ENCODE results near the gene CFAP77. TPM values are rescaled to one million over a fixed set of nuclear protein-coding genes. Genes with fewer than 3 reads are reported as not detected.

CFAP77 gene
- total RNA-seq, 1 donor from 2014 or later = 0.43 TPM

- H3K27ac Mint-ChIP-seq = no peak overlapping the region
- no peak overlapping the region for H3K4me3 Mint-ChIP-seq (ENCODE audit: low read depth)
- H3K9me3 Mint-ChIP-seq (ENCODE audit: low read depth) = no peaks in the 10 kb centered on the region
- no peaks in the 10 kb centered on the region for H3K36me3 Mint-ChIP-seq (ENCODE audit: insufficient read depth)
- no peaks in the 10 kb centered on the region for H3K4me1 Mint-ChIP-seq (ENCODE audit: low read depth)
- TF ChIP-seq CTCF (IDR thresholded peaks at IDR 0.05; ENCODE audit: unreplicated experiment) = no peak
- DNase-seq (ENCODE audit: low spot score, unreplicated experiment) = no peak
- peaks cover 7% of the 10 kb centered on the region for H3K27me3 Mint-ChIP-seq
Observed at GRCh38 chr9:132458432-132458831, 48.4 kb downstream of the CFAP77 start.

GRCh38 chr9:132459661-132460060 is 49.6 kb downstream of the CFAP77 start:
- Mint-ChIP-seq H3K4me1 (ENCODE audit: low read depth) (no peaks in the 10 kb centered on the region), H3K9me3 (ENCODE audit: low read depth) (no peaks in the 10 kb centered on the region), H3K27me3 (peaks cover 7% of the 10 kb centered on the region), H3K27ac (no peak overlapping the region), H3K4me3 (ENCODE audit: low read depth) (no peak overlapping the region), H3K36me3 (ENCODE audit: insufficient read depth) (no peaks in the 10 kb centered on the region)
- no peak for DNase-seq (ENCODE audit: low spot score, unreplicated experiment)
- TF ChIP-seq CTCF (IDR thresholded peaks at IDR 0.05; ENCODE audit: unreplicated experiment) = no peak

- Mint-ChIP-seq H3K36me3 (ENCODE audit: insufficient read depth) (no peaks in the 10 kb centered on the region), H3K4me3 (ENCODE audit: low read depth) (no peak overlapping the region), H3K27ac (no peak overlapping the region), H3K4me1 (ENCODE audit: low read depth) (no peaks in the 10 kb centered on the region), H3K9me3 (ENCODE audit: low read depth) (no peaks in the 10 kb centered on the region), H3K27me3 (peaks cover 7% of the 10 kb centered on the region)
- TF ChIP-seq CTCF (IDR thresholded peaks at IDR 0.05; ENCODE audit: unreplicated experiment) = no peak
- no peak for DNase-seq (ENCODE audit: low spot score, unreplicated experiment)
Observed at GRCh38 chr9:132460240-132460639, 50.2 kb downstream of the CFAP77 start.

- no peak overlapping the region for H3K27ac Mint-ChIP-seq
- no peaks in the 10 kb centered on the region for H3K36me3 Mint-ChIP-seq (ENCODE audit: insufficient read depth)
- no peaks in the 10 kb centered on the region for H3K9me3 Mint-ChIP-seq (ENCODE audit: low read depth)
- DNase-seq (ENCODE audit: low spot score, unreplicated experiment) = no peak
- no peak for TF ChIP-seq CTCF (IDR thresholded peaks at IDR 0.05; ENCODE audit: unreplicated experiment)
- no peaks in the 10 kb centered on the region for H3K4me1 Mint-ChIP-seq (ENCODE audit: low read depth)
- H3K27me3 Mint-ChIP-seq = peaks cover 7% of the 10 kb centered on the region
- no peak overlapping the region for H3K4me3 Mint-ChIP-seq (ENCODE audit: low read depth)
Observed at GRCh38 chr9:132461281-132461896, 51.4 kb downstream of the CFAP77 start.

- DNase-seq (ENCODE audit: low spot score, unreplicated experiment) = no peak
- H3K9me3 Mint-ChIP-seq (ENCODE audit: low read depth) = no peaks in the 10 kb centered on the region
- TF ChIP-seq CTCF (IDR thresholded peaks at IDR 0.05; ENCODE audit: unreplicated experiment) = no peak
- peaks cover 7% of the 10 kb centered on the region for H3K27me3 Mint-ChIP-seq
- H3K36me3 Mint-ChIP-seq (ENCODE audit: insufficient read depth) = no peaks in the 10 kb centered on the region
- H3K4me1 Mint-ChIP-seq (ENCODE audit: low read depth) = no peaks in the 10 kb centered on the region
- no peak overlapping the region for H3K4me3 Mint-ChIP-seq (ENCODE audit: low read depth)
- H3K27ac Mint-ChIP-seq = no peak overlapping the region
Observed at GRCh38 chr9:132461971-132462370, 52.0 kb downstream of the CFAP77 start.

All from progenitor cell of endocrine pancreas (in vitro differentiated cells).